Stimulated activated naive CD4-positive, alpha-beta T cell treated with Interleukin-2 at 50 U/mL for 16 hours (primary cell): Measurements from ENCODE around the gene BAZ2A.

ENCODE experiments used
- DNase-seq: peaks from one replicate; lab custom pipeline; 2025; lab: John Stamatoyannopoulos, UW

BAZ2A gene

GRCh38 chr12:56635806-56636674 lies 5.9 kb upstream of the BAZ2A start:
- DNase-seq = peak; percentile 85

GRCh38 chr12:56634837-56635791 lies 5.0 kb upstream of the BAZ2A start:
- DNase-seq = peak; percentile 63

DNA sequence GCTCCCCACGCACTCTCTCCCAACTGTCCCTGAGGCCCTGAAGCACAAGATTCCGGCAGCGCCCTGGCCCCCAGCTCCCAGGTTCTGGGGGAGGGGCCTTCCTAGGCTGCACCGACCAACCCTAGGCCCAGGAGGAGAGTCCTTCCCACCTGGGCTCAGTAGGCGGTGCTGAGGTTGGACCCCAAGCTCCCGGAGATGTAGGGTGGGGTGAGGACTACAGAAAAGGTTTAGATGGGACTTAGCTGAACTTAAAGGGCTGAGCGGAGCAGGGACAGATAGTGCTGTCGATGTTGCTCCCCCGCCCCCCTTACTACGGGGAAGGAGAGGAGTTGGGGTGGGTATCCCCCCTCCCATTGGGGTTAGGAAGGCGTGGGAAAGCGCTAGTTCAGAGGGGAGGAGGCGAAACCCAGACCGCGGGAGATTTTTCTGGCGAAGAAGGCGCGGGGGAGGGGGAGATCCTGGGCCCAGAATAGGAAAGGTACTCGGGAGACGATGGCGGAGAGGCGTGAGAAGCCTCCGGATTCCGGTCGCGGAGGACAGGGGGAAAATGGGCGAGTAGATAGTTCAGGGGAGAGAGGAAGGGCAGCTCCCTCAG lies 4.2 kb upstream of the BAZ2A start:
- DNase-seq = peak; percentile 18

GRCh38 chr12:56633468-56634241 lies 3.5 kb upstream of the BAZ2A start:
- DNase-seq = no peak

GRCh38 chr12:56632701-56633467 lies 2.8 kb upstream of the BAZ2A start:
- no peak for DNase-seq

GRCh38 chr12:56631790-56632700 lies 1.9 kb upstream of the BAZ2A start:
- DNase-seq = peak; percentile 59

- peak; percentile 58 for DNase-seq
These were observed 507 bp downstream of the BAZ2A start for GRCh38 chr12:56629459-56630179.

GRCh38 chr12:56628671-56629458 lies 1.3 kb downstream of the BAZ2A start:
- peak; percentile 56 for DNase-seq

DNA sequence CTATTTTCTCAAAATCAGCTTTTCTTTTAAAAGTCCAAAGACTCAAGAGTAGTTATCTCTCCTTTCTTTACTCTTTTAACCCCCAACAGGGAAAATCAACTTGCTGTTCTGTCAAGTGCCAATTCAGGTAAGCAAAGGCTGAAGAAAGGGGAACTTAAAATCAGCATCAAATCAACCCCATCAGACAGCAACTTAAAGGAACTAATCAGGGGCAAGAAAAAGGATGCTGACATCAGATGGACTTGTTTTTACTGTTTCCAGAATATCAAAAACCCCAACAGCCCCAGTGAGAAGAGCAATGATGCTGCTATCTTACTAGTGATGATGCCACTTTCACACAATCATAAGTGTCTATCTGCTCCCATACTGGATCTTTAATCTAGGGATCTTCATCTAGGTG lies 3.4 kb downstream of the BAZ2A start:
- DNase-seq = no peak

- DNase-seq = no peak
These were observed 7.6 kb downstream of the BAZ2A start for GRCh38 chr12:56622535-56622934.

DNA sequence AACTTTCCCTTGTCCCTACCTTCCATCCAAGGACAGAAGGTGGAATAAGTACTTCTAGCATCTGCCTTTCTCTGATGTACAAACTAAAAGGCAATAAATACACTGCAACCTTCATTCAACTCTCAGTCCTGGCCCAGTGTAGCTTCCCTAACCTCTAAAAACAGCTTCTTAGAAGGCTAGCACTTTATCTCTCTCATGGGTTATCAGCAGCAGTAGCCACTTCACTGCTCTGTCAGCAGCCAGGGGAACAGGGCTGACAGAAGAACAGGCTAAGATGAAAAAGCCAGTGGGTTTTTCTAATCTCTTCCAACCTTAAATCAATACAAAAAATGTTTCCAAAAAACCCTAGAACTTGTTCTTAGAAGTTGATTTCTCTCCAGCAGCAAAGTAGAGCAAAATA lies 13.2 kb downstream of the BAZ2A start:
- no peak for DNase-seq

DNA sequence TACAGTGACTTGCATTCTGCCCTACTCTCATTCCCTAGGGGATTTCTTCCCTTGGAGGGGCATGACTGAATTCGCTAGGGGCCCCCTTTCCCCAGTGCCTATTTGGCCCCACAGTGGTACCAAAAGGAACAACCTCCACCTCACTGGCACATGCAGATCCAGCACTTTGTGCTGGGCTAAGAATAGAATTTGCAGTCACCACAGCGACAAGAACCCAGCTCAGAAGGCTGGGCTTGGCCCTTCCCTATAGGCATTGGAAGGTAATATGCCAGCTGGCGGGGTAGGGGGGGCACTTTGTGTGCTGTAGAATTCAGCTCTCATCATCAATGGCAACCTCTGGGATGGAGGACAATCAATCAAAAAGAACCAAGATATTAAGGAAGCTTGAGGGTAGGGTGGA lies 13.9 kb downstream of the BAZ2A start:
- DNase-seq = no peak

- no peak for DNase-seq
These were observed 15.5 kb downstream of the BAZ2A start for GRCh38 chr12:56614627-56615026.

- no peak for DNase-seq
These were observed 25.8 kb downstream of the BAZ2A start for GRCh38 chr12:56604355-56604754.

GRCh38 chr12:56602239-56602638 lies 27.9 kb downstream of the BAZ2A start:
- DNase-seq = no peak

- DNase-seq = no peak
These were observed 28.6 kb downstream of the BAZ2A start for GRCh38 chr12:56601503-56601902.

DNA sequence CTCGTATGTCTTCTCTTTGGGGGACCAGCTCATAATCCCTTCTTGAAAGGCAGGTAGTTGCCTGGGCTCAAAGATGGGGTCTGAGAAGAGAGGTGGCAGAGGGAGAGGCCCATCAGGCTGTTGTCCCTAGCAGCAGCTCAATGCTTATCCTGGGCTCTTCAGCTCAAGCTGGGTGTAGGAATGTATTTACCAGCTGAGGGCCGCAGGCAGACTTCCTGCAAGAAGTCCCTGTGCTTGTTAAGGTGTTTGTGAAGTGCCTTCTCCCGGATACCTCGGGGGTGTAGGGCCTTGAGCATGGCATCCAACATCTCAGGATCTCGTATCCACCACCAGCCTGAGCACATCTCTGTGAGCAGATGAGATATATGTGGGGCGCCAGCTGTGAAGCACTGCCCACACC lies 29.4 kb downstream of the BAZ2A start:
- no peak for DNase-seq

DNA sequence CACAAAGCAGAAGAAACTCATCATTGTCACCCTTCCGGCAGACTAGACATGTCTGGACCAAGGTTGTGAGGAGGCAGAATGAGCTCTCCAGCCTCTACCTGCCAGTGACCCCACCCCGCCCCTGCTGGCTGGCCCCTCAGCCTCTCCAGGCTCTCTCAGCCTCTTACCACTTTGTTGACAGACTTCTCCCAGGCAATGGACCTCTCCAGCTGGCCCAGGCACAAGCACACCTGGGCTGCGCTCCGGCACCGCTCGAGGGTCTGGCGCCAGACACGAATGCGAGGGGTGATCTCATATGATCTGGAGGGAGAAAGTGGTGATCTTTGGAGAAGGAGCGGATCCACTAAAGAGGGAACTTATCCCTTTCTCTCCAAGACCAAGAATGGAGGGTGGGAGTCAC lies 30.3 kb downstream of the BAZ2A start:
- DNase-seq = no peak
